Activated naive CD8-positive, alpha-beta T cell treated with anti-CD3 and anti-CD28 coated beads for 36 hours (primary cell): ENCODE results near the gene MIGA2. TPM values are rescaled to one million over a fixed set of nuclear protein-coding genes. Genes with fewer than 3 reads are reported as not detected.

ENCODE experiments used
- DNase-seq: peaks from one replicate; pipeline ENCODE4 v3.0.0; 2021
- H3K27ac Mint-ChIP-seq: one replicate; pipeline ENCODE4 v1.8.0; 2022; ENCODE audit warnings: mild to moderate bottlenecking, moderate library complexity, mixed read lengths
- H3K27me3 Mint-ChIP-seq: one replicate; pipeline ENCODE4 v1.8.0; 2022; ENCODE audit warnings: mild to moderate bottlenecking, mixed read lengths
- H3K36me3 Mint-ChIP-seq: one replicate; pipeline ENCODE4 v1.8.0; 2021; ENCODE audit warnings: mild to moderate bottlenecking, mixed read lengths
- H3K4me1 Mint-ChIP-seq: one replicate; pipeline ENCODE4 v1.8.0; 2021; ENCODE audit warnings: mixed read lengths
- H3K4me3 Mint-ChIP-seq: one replicate; pipeline ENCODE4 v1.8.0; 2022; ENCODE audit warnings: mild to moderate bottlenecking, moderate library complexity, mixed read lengths
- H3K9me3 Mint-ChIP-seq: one replicate; pipeline ENCODE4 v1.8.0; 2022; ENCODE audit warnings: mixed read lengths
- total RNA-seq, 2 experiments: library from RNA; stranded (reverse); gene quantifications; one replicate each; pipeline ENCODE4 v1.2.3, GENCODE V29; 2021

MIGA2 gene
- total RNA-seq, 2 experiments from 2014 or later, result 26.2 to 29.0 TPM

- H3K4me3 Mint-ChIP-seq, result peak overlapping the region; percentile 84
- H3K9me3 Mint-ChIP-seq, result no peaks in the 10 kb centered on the region
- no peak for DNase-seq
- H3K27ac Mint-ChIP-seq, result peak overlapping the region; percentile 65
- H3K4me1 Mint-ChIP-seq, result peaks cover 20% of the 10 kb centered on the region
- no peaks in the 10 kb centered on the region for H3K27me3 Mint-ChIP-seq
- H3K36me3 Mint-ChIP-seq, result no peaks in the 10 kb centered on the region
Measured at GRCh38 chr9:129081388-129081904, 45.0 kb downstream of the MIGA2 start.

DNA sequence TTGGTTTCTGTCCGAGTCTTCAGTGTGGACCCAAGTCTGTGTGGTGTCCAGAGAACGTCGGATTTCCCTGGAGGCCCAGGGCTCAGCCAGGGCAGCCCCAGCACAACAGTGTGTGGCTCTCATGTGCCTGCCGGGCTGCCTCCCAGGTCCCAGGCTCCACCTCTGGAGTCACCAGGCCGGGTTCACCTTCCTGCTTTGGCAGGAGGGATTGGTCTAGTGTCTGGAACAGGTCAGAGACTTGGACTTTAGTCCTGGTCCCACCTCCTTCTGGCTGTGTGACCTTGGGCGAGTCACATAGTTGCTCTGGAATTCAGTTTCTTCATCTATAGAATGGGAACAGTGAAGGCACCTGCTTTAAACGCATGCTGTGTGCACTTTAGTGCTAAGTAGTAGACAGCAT lies 47.7 kb downstream of the MIGA2 start:
- no peak overlapping the region for H3K27ac Mint-ChIP-seq
- H3K4me1 Mint-ChIP-seq, result peaks cover 18% of the 10 kb centered on the region
- H3K36me3 Mint-ChIP-seq, result no peaks in the 10 kb centered on the region
- DNase-seq, result no peak
- H3K9me3 Mint-ChIP-seq, result no peaks in the 10 kb centered on the region
- H3K27me3 Mint-ChIP-seq, result no peaks in the 10 kb centered on the region
- no peak overlapping the region for H3K4me3 Mint-ChIP-seq

- DNase-seq, result no peak
- H3K36me3 Mint-ChIP-seq, result peaks cover 5% of the 10 kb centered on the region
Measured at GRCh38 chr9:129089246-129089645, 52.8 kb downstream of the MIGA2 start.

GRCh38 chr9:129093602-129094386 lies 57.4 kb downstream of the MIGA2 start:
- H3K27ac Mint-ChIP-seq, result no peak overlapping the region
- no peaks in the 10 kb centered on the region for H3K27me3 Mint-ChIP-seq
- H3K4me3 Mint-ChIP-seq, result no peak overlapping the region

More at GRCh38 chr9:129089246-129089645, 52.8 kb downstream of the MIGA2 start:
- Mint-ChIP-seq H3K4me3 (no peak overlapping the region), H3K9me3 (no peaks in the 10 kb centered on the region), H3K27me3 (no peaks in the 10 kb centered on the region), H3K4me1 (no peaks in the 10 kb centered on the region), H3K27ac (no peak overlapping the region)

DNA sequence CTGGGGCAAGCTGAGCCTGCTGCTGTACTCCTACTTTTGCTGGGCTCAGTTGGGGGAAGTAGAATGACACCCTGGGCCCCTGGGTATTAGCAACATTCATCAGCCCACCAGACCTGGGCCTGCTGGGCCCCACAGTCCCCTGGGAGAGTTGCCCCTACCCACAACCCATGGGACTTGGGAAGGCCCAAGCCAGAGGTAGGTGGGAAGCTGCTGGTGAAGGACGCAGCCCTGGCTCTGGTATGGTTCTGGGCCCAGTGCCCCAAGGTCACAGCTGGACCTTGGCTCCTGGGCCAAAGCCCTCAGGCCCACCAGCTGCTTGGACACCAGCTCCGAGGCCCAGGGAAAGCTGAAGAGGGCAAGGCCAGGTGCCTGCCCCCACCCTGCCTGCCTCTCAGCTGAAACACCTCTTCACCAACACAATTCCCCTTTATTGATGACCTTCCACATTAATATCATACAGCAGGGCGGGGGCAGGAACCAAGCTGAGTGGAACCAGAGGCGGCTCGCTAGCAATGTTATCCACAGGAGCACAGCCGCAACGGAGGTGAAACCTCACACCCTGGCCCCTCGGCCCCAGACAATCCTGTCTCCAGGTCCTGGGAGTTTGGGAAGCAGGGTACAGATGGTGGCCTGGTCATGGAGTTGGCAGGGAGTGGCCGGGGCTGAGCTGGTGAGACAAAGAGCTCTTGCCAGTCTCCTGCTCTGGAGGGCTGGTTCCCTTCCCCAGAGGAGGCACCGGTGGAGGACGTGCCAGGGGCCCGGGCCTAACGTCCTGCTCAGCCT lies 58.2 kb downstream of the MIGA2 start:
- H3K27ac Mint-ChIP-seq, result no peak overlapping the region
- no peak for DNase-seq

More at GRCh38 chr9:129093602-129094386, 57.4 kb downstream of the MIGA2 start:
- Mint-ChIP-seq H3K9me3 (no peaks in the 10 kb centered on the region), H3K36me3 (peaks cover 5% of the 10 kb centered on the region), H3K4me1 (no peaks in the 10 kb centered on the region)
- no peak for DNase-seq

DNA sequence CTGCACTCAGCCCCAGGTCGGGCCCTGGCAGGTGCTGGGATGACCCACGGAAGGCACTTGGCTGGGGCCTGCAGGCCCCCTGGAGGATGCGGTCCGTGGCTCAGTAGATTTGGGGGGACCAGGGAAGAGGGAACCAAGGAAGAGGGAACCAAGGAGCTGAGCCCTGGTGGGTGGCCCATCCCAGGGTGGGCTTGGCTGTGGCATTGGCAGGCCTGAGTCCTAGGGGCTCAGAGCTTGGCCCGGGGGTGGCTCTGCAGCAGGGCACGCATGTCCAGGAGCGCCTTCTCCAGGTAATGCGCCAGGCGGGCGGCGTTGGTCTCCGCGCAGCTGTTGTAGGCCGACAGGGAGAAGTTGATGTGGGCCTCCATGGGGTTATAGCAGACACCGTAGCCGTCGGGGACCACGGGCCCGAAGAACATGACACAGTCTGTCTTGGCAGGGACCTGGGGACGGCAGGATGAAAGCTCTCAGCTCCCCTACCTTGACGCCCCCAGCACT lies 58.8 kb downstream of the MIGA2 start:
- Mint-ChIP-seq H3K36me3 (no peaks in the 10 kb centered on the region), H3K27me3 (no peaks in the 10 kb centered on the region), H3K4me1 (no peaks in the 10 kb centered on the region), H3K4me3 (no peak overlapping the region), H3K27ac (no peak overlapping the region), H3K9me3 (no peaks in the 10 kb centered on the region)
- DNase-seq, result no peak

More for the DNA sequence above, 58.2 kb downstream of the MIGA2 start:
- Mint-ChIP-seq H3K9me3 (no peaks in the 10 kb centered on the region), H3K4me1 (no peaks in the 10 kb centered on the region), H3K36me3 (peaks cover 5% of the 10 kb centered on the region), H3K4me3 (no peak overlapping the region), H3K27me3 (no peaks in the 10 kb centered on the region)

DNA sequence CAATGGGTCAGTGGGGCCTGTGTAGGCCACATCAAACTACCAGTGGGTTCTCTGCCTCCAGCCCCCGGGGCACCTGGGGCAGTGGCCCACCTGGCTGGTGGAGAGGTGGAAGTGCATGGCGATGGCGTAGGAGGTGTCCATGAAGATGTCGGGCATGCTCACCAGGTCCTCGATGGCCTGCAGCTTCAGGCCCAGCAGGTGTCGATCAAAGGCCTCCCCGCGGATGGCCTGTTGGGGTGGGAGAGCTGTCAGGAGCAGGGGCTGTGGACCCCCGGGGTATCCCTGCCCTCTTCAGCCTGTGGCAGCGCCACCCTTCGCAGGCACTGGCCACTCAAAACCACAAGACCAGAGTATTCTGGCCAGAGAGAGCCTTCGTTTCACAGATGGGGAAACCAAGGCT lies 59.5 kb downstream of the MIGA2 start:
- no peak for DNase-seq
- Mint-ChIP-seq H3K27me3 (no peaks in the 10 kb centered on the region), H3K9me3 (no peaks in the 10 kb centered on the region), H3K36me3 (no peaks in the 10 kb centered on the region), H3K27ac (no peak overlapping the region), H3K4me1 (no peaks in the 10 kb centered on the region), H3K4me3 (no peak overlapping the region)

GRCh38 chr9:129097671-129098306 lies 61.4 kb downstream of the MIGA2 start:
- Mint-ChIP-seq H3K4me1 (no peaks in the 10 kb centered on the region), H3K36me3 (no peaks in the 10 kb centered on the region), H3K27me3 (no peaks in the 10 kb centered on the region), H3K4me3 (no peak overlapping the region), H3K27ac (no peak overlapping the region), H3K9me3 (no peaks in the 10 kb centered on the region)
- no peak for DNase-seq

DNA sequence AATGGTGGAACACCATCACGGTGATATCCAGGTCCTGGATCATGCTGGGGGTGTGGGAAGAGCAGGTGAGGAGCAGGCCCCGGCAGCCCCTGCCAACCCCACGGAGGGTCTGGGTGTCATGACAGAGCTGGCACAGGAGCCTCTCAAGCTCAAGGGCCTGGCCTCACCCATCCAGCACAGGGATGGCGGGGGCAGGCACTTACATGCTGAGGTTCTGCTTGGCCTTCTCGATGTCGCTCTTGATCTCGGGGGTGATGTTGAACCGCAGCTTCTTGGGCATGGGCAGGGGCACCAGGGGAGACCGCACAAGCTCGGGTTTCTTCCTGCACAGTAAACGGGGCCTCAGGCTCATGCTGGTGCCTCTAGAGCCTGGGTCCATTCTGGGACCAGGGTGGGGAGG lies 61.9 kb downstream of the MIGA2 start:
- H3K9me3 Mint-ChIP-seq, result no peaks in the 10 kb centered on the region
- H3K27me3 Mint-ChIP-seq, result no peaks in the 10 kb centered on the region
- H3K4me1 Mint-ChIP-seq, result no peaks in the 10 kb centered on the region
- DNase-seq, result no peak
- no peaks in the 10 kb centered on the region for H3K36me3 Mint-ChIP-seq
- H3K27ac Mint-ChIP-seq, result no peak overlapping the region
- H3K4me3 Mint-ChIP-seq, result no peak overlapping the region

- H3K9me3 Mint-ChIP-seq, result no peaks in the 10 kb centered on the region
- no peak for DNase-seq
- H3K36me3 Mint-ChIP-seq, result no peaks in the 10 kb centered on the region
- no peaks in the 10 kb centered on the region for H3K27me3 Mint-ChIP-seq
- no peak overlapping the region for H3K4me3 Mint-ChIP-seq
- H3K4me1 Mint-ChIP-seq, result no peaks in the 10 kb centered on the region
- H3K27ac Mint-ChIP-seq, result no peak overlapping the region
Measured at GRCh38 chr9:129100383-129101169, 64.2 kb downstream of the MIGA2 start.

- H3K9me3 Mint-ChIP-seq, result no peaks in the 10 kb centered on the region
- no peak overlapping the region for H3K27ac Mint-ChIP-seq
- no peaks in the 10 kb centered on the region for H3K27me3 Mint-ChIP-seq
- no peaks in the 10 kb centered on the region for H3K4me1 Mint-ChIP-seq
- no peak for DNase-seq
- H3K36me3 Mint-ChIP-seq, result no peaks in the 10 kb centered on the region
- H3K4me3 Mint-ChIP-seq, result no peak overlapping the region
Measured at GRCh38 chr9:129101279-129101678, 64.9 kb downstream of the MIGA2 start.

- DNase-seq, result no peak
- Mint-ChIP-seq H3K27ac (no peak overlapping the region), H3K4me1 (no peaks in the 10 kb centered on the region), H3K27me3 (no peaks in the 10 kb centered on the region), H3K36me3 (no peaks in the 10 kb centered on the region), H3K4me3 (no peak overlapping the region), H3K9me3 (no peaks in the 10 kb centered on the region)
Measured at GRCh38 chr9:129102095-129102525, 65.7 kb downstream of the MIGA2 start.

DNA sequence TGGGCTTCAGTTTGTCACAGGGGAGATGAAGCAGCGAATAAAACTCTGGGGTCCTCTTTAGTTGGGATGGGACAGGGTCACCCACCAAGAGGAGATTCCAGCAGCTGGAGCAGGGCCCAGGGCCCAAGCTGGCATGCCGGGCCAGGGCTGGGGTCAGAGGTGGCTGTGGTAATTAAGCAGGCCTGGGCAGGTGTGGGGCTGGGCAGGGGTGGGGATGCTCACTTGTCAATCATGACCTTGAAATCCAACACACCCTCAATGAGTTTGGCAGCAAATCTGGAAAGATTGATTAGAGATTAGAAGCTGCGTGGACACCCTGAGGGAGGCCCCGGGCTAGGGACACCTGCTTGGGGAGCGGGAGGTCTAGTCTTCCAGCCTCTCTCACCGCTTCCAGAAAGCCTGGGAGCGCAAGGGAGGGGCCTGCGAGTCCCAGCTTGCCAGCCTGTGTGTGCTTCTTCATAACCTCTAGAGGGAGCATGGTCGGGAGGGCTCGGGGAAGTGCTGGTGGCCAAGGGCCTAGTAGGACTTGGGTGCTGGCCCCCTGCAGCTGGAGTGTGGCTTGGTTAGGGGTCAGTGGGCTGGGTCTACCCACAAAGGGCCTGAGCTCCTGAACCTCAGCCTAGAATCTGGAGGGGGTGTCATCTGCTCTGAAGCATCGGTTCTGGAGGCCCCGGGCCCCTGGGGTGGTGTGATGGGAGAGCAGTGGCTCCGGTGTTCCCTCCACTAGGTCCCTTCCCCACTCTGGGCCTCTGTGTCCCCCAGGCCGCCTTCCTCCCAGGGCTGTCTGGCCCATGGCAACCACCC lies 66.6 kb downstream of the MIGA2 start:
- no peaks in the 10 kb centered on the region for H3K36me3 Mint-ChIP-seq
- H3K4me1 Mint-ChIP-seq, result no peaks in the 10 kb centered on the region
- H3K4me3 Mint-ChIP-seq, result no peak overlapping the region
- H3K27ac Mint-ChIP-seq, result no peak overlapping the region
- H3K9me3 Mint-ChIP-seq, result no peaks in the 10 kb centered on the region
- DNase-seq, result no peak
- H3K27me3 Mint-ChIP-seq, result no peaks in the 10 kb centered on the region

DNA sequence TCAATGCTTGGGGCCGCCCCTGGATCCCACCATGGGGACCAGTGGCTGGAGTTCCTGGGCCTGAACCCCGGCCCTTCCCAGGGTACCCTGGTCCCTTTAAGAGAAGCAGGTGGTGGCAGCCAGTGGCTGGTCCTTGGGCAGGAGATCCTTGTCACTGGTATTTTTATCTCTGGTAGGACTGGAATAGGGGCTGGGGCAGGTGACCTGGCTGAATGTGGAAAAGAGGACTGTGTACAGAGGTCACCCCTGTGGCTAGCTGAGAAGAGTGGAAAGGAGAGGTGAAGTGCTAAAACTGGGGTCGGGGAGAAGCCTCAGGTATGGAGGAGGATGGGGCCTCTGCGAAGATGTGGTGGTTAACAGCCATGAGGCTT lies 67.2 kb downstream of the MIGA2 start:
- Mint-ChIP-seq H3K27ac (no peak overlapping the region), H3K4me3 (no peak overlapping the region), H3K9me3 (no peaks in the 10 kb centered on the region), H3K27me3 (no peaks in the 10 kb centered on the region), H3K4me1 (no peaks in the 10 kb centered on the region), H3K36me3 (no peaks in the 10 kb centered on the region)
- DNase-seq, result no peak
